B cell (primary cell): ENCODE data around the gene SLC36A4. TPM values are rescaled to one million over a fixed set of nuclear protein-coding genes. Genes with fewer than 3 reads are reported as not detected.

Source experiments
- ATAC-seq: fragments of 200-7000 bp; cut with Tn5 transposase; one replicate; pipeline ENCODE4 v1.10.0; 2021; ENCODE audit warnings: low read depth, mild to moderate bottlenecking, moderate number of reproducible peaks, moderate library complexity
- CTCF ChIA-PET: fragments of 350-600 bp; sonication (Branson Sonifier 250); formaldehyde crosslinking; loops from one replicate; lab custom pipeline; 2021; ENCODE audit warnings: antibody characterized with exemption, inconsistent platforms; lab: Charles Lee
- POLR2A ChIA-PET: fragments of 350-600 bp; sonication (Branson Sonifier 250); formaldehyde crosslinking; loops from one replicate; lab custom pipeline; 2021; ENCODE audit warnings: antibody characterized with exemption; lab: Charles Lee
- DNase-seq: peaks from one replicate; pipeline ENCODE4 v3.0.0; 2013
- H2AFZ ChIP-seq: 2 replicates; pipeline ENCODE4 v1.6.1; 2012; ENCODE audit warnings: mild to moderate bottlenecking, low read depth, low read length; ENCODE audit not compliant: insufficient read depth, poor library complexity, severe bottlenecking
- H3K27ac ChIP-seq, 2 donors: 1 replicate in 1 of 2; 2 replicates in 1 of 2; pipeline ENCODE4 v1.5.1; 2012 to 2013; ENCODE audit warnings: low read length in 2 of 2, mild to moderate bottlenecking in 2 of 2, moderate library complexity in 1 of 2
- H3K27me3 ChIP-seq, 4 experiments: fragments of 200-600 bp in 1 of 4; sonication (generic) in 1 of 4; replicated peaks in 1 of 4; 1 replicate in 2 of 4; 2 replicates in 2 of 4; pipeline versions ENCODE4 v1.6.1 to v1.7.0; 2013 to 2016; ENCODE audit warnings: low read length in 3 of 4, mild to moderate bottlenecking in 2 of 4, mixed read lengths in 1 of 4, moderate library complexity in 1 of 4; ENCODE audit not compliant: insufficient read depth in 4 of 4, control insufficient read depth in 3 of 4; ENCODE audit errors: control extremely low read depth in 1 of 4
- H3K36me3 ChIP-seq, 2 experiments: replicated peaks in 1 of 2; 1 replicate in 1 of 2; 2 replicates in 1 of 2; pipeline versions ENCODE4 v1.6.1 to v1.7.1; 2013; ENCODE audit warnings: low read length in 1 of 2; ENCODE audit not compliant: insufficient read depth in 2 of 2, control insufficient read depth in 1 of 2; ENCODE audit errors: control extremely low read depth in 1 of 2, extremely low read depth in 1 of 2
- H3K4me1 ChIP-seq, 2 donors: fragments of 200-600 bp in 1 of 2; sonication (generic) in 1 of 2; 1 replicate in 1 of 2; 2 replicates in 1 of 2; pipeline versions ENCODE4 v1.5.1 to v1.6.1; 2013 to 2017; ENCODE audit warnings: low read length in 2 of 2; ENCODE audit not compliant: control insufficient read depth in 2 of 2, insufficient read depth in 2 of 2
- H3K4me2 ChIP-seq: replicated peaks from 2 replicates; pipeline ENCODE3; 2012; ENCODE audit warnings: mild to moderate bottlenecking, low read depth, low read length; ENCODE audit not compliant: poor library complexity, severe bottlenecking
- H3K4me3 ChIP-seq, 5 experiments: fragments of 200-600 bp in 1 of 5; sonication (generic) in 1 of 5; 1 replicate in 3 of 5; 2 replicates in 2 of 5; pipeline versions ENCODE4 v1.5.1 to v1.7.0; 2011 to 2016; ENCODE audit warnings: low read length in 4 of 5, mild to moderate bottlenecking in 4 of 5, low read depth in 2 of 5, control low read depth in 1 of 5, moderate library complexity in 1 of 5; ENCODE audit not compliant: insufficient read depth in 1 of 5; ENCODE audit errors: control extremely low read depth in 1 of 5, extremely low read depth in 1 of 5
- H3K79me2 ChIP-seq: fragments of 200-600 bp; sonication (generic); one replicate; pipeline ENCODE4 v1.6.0; 2016; ENCODE audit warnings: low read length; ENCODE audit not compliant: control insufficient read depth, insufficient read depth
- H3K9ac ChIP-seq: fragments of 200-600 bp; sonication (generic); 2 replicates; pipeline ENCODE4 v1.6.1; 2017; ENCODE audit warnings: mild to moderate bottlenecking, low read length, moderate library complexity
- H3K9me3 ChIP-seq, 3 donors: one replicate each; pipeline versions ENCODE4 v1.6.1 to v1.7.1; 2013; ENCODE audit warnings: low read length in 2 of 3; ENCODE audit not compliant: control insufficient read depth in 2 of 3, insufficient read depth in 1 of 3; ENCODE audit errors: control extremely low read depth in 1 of 3
- H4K20me1 ChIP-seq: 2 replicates; pipeline ENCODE4 v1.6.0; 2012; ENCODE audit warnings: mild to moderate bottlenecking, low read length; ENCODE audit not compliant: insufficient read depth, control insufficient read depth, poor library complexity, severe bottlenecking
- H3K27ac Mint-ChIP-seq: one replicate; pipeline ENCODE4 v1.8.0; 2021; ENCODE audit warnings: mixed read lengths
- H3K27me3 Mint-ChIP-seq: one replicate; pipeline ENCODE4 v1.8.0; 2021; ENCODE audit warnings: mixed read lengths
- H3K4me1 Mint-ChIP-seq: one replicate; pipeline ENCODE4 v1.8.0; 2021; ENCODE audit warnings: mixed read lengths
- H3K4me3 Mint-ChIP-seq: one replicate; pipeline ENCODE4 v1.8.0; 2021; ENCODE audit warnings: mixed read lengths
- H3K9me3 Mint-ChIP-seq: one replicate; pipeline ENCODE4 v1.8.0; 2022; ENCODE audit warnings: mixed read lengths; ENCODE audit not compliant: insufficient read depth
- CTCF ChIP-seq: fragments of 200-600 bp; IDR thresholded peaks from one replicate; pipeline ENCODE4 v1.8.0; 2022; ENCODE audit warnings: antibody characterized with exemption, mild to moderate bottlenecking
- EZH2 ChIP-seq: IDR thresholded peaks from 2 replicates; pipeline ENCODE4 v1.6.1; 2012; ENCODE audit warnings: borderline replicate concordance, low read depth, mild to moderate bottlenecking, moderate library complexity, low read length; ENCODE audit not compliant: insufficient read depth, poor library complexity, severe bottlenecking
- WGBS: methylation state at CpG from one replicate; pipeline ENCODE4 v1.1.5; 2013; ENCODE audit warnings: missing lambda C conversion rate; ENCODE audit not compliant: insufficient coverage; 5-methylcytosine and 5-hydroxymethylcytosine counted together
- intact Hi-C: fragments of 100-400 bp; cut with micrococcal nuclease; formaldehyde crosslinking; loops from one replicate; pipeline ENCODE4 v1.10.0; 2022
- polyA plus RNA-seq: library from polyadenylated mRNA; depleted of rRNA; stranded (reverse); fragments of >200 nt; gene quantifications from 2 replicates; pipeline ENCODE4 v1.2.3, GENCODE V29; 2012
- total RNA-seq, 2 donors: library from RNA; stranded (reverse); fragments of 120-200 nt in 1 of 2; gene quantifications; 1 replicate in 1 of 2; 2 replicates in 1 of 2; pipeline versions ENCODE4 v1.2.3 to v1.2.4, GENCODE V29; 2013 to 2022

The SLC36A4 gene
- total and polyA plus RNA-seq, 2 donors (not counting 1 experiment from before 2014, with no cell fraction given) = 8.6 to 28.2 TPM

- ATAC-seq = no peak
- Histone ChIP-seq H3K9me3 (no peaks in the 10 kb centered on the region), H2AFZ (no peak overlapping the region), H4K20me1 (no peaks in the 10 kb centered on the region), H3K36me3 (peaks cover 0 to 2% of the 10 kb centered on the region in 2 experiments), H3K4me1 (no peaks in the 10 kb centered on the region), H3K4me3 (no peak overlapping the region), H3K79me2 (no peaks in the 10 kb centered on the region), H3K9ac (no peak overlapping the region), H3K4me2 (no peak overlapping the region), H3K27me3 (no peaks in the 10 kb centered on the region), H3K27ac (no peak overlapping the region)
- H3K27ac Mint-ChIP-seq = no peak overlapping the region
- WGBS = 86% methylated on average over 1 of the region's 6 CpGs
- ChIA-PET POLR2A (no interaction called here), CTCF (no interaction called here)
- H3K4me3 Mint-ChIP-seq = no peak overlapping the region
- intact Hi-C loops = no loop called here
- H3K9me3 Mint-ChIP-seq = no peaks in the 10 kb centered on the region
- no peak for TF ChIP-seq EZH2
- no peak for TF ChIP-seq CTCF
- no peak for DNase-seq
- H3K27me3 Mint-ChIP-seq = no peaks in the 10 kb centered on the region
- no peaks in the 10 kb centered on the region for H3K4me1 Mint-ChIP-seq
Observed at GRCh38 chr11:93145390-93145915, 52.3 kb downstream of the SLC36A4 start.

GRCh38 chr11:93143800-93144199 is 54.0 kb downstream of the SLC36A4 start:
- CTCF ChIA-PET = no interaction called here
- intact Hi-C loops = no loop called here
- no peak for ATAC-seq

More at GRCh38 chr11:93143800-93144199, 54.0 kb downstream of the SLC36A4 start:
- H3K4me1 ChIP-seq = no peaks in the 10 kb centered on the region
- POLR2A ChIA-PET = no interaction called here
- no peak overlapping the region for H3K4me2 ChIP-seq
- peaks cover 0 to 2% of the 10 kb centered on the region in 2 experiments for H3K36me3 ChIP-seq
- H3K4me3 ChIP-seq = no peak overlapping the region
- H3K4me3 Mint-ChIP-seq = no peak overlapping the region
- no peak overlapping the region for H3K27ac Mint-ChIP-seq
- no peak overlapping the region for H3K9ac ChIP-seq
- H2AFZ ChIP-seq = no peak overlapping the region
- DNase-seq = no peak
- H3K4me1 Mint-ChIP-seq = no peaks in the 10 kb centered on the region
- no peaks in the 10 kb centered on the region for H3K79me2 ChIP-seq
- no peaks in the 10 kb centered on the region for H3K27me3 Mint-ChIP-seq
- no peak for TF ChIP-seq CTCF
- no peaks in the 10 kb centered on the region for H3K9me3 Mint-ChIP-seq
- H3K9me3 ChIP-seq = no peaks in the 10 kb centered on the region
- H4K20me1 ChIP-seq = no peaks in the 10 kb centered on the region
- H3K27me3 ChIP-seq = no peaks in the 10 kb centered on the region
- H3K27ac ChIP-seq = no peak overlapping the region
